HEK293 (cell line): ENCODE results near the gene DNM1.
"Not testable (repeated sequence)": the region's sequence is repeated elsewhere in the genome, so short reads cannot be mapped to it uniquely, and the experiment has no call there.

ENCODE experiments used
- CTCF ChIA-PET: fragments of 350-600 bp; formaldehyde crosslinking; extraction: SDS; loops from one replicate; lab custom pipeline; 2021; ENCODE audit warnings: antibody characterized with exemption; lab: Yijun Ruan, JAX
- POLR2A ChIA-PET: fragments of 300-600 bp; formaldehyde crosslinking; extraction: SDS; loops from one replicate; lab custom pipeline; 2020; ENCODE audit warnings: antibody characterized with exemption, inconsistent platforms; lab: Yijun Ruan, JAX
- H3K27ac ChIP-seq: fragments of 200-500 bp; sonication (Bioruptor generic); 2 replicates; pipeline ENCODE4 v1.5.1; 2014; ENCODE audit warnings: low read depth, low read length, control low read depth, inconsistent platforms; ENCODE audit errors: extremely low read depth
- H3K36me3 ChIP-seq, 2 experiments: fragments of 200-500 bp in 1 of 2; sonication (Bioruptor generic) in 1 of 2; 1 replicate in 1 of 2; 2 replicates in 1 of 2; pipeline ENCODE4 v1.5.1; 2014 to 2017; ENCODE audit warnings: inconsistent platforms in 2 of 2, low read length in 2 of 2; ENCODE audit not compliant: control insufficient read depth in 2 of 2, insufficient read depth in 1 of 2
- H3K4me1 ChIP-seq: fragments of 200-500 bp; sonication (Bioruptor generic); 2 replicates; pipeline ENCODE4 v1.5.1; 2014; ENCODE audit warnings: mild to moderate bottlenecking, low read length, inconsistent platforms; ENCODE audit not compliant: control insufficient read depth, insufficient read depth
- H3K4me3 ChIP-seq: 2 replicates; pipeline ENCODE4 v1.5.1; 2011; ENCODE audit warnings: low read depth, mild to moderate bottlenecking, control low read depth, low read length, moderate library complexity
- H3K9me3 ChIP-seq: fragments of 200-500 bp; sonication (Bioruptor generic); 2 replicates; pipeline ENCODE4 v1.5.1; 2014; ENCODE audit warnings: low read depth, low read length, inconsistent platforms; ENCODE audit not compliant: control insufficient read depth, insufficient read depth
- GLI4 ChIP-seq: fragments of 450-650 bp; formaldehyde crosslinking; IDR thresholded peaks from 2 replicates; pipeline ENCODE4 v1.5.1; 2016; ENCODE audit warnings: missing biosample characterization, missing genetic modification characterization
- HOXD13 ChIP-seq: sonication (generic); formaldehyde crosslinking; IDR thresholded peaks from 2 replicates; pipeline ENCODE4 v1.8.0; 2022; ENCODE audit warnings: missing genetic modification reagents, borderline replicate concordance
- REPIN1 ChIP-seq: fragments of 450-650 bp; formaldehyde crosslinking; IDR thresholded peaks from 2 replicates; pipeline ENCODE4 v1.5.1; 2017; ENCODE audit warnings: missing biosample characterization, missing genetic modification characterization, low read depth
- TCF7L2 ChIP-seq: IDR thresholded peaks from 2 replicates; pipeline ENCODE4 v1.6.1; 2011; ENCODE audit warnings: low read depth, mild to moderate bottlenecking, inconsistent platforms, low read length, moderate library complexity, borderline replicate concordance
- ZNF112 ChIP-seq: fragments of 450-650 bp; formaldehyde crosslinking; IDR thresholded peaks from 2 replicates; pipeline ENCODE4 v1.5.0; 2017; ENCODE audit warnings: missing biosample characterization, missing genetic modification characterization
- ZNF274 ChIP-seq, 2 experiments: fragments of 200-500 bp in 1 of 2; fragments of 450-650 bp in 1 of 2; sonication (Bioruptor generic) in 1 of 2; formaldehyde crosslinking in 1 of 2; IDR thresholded peaks; 2 replicates each; pipeline versions ENCODE4 v1.5.1 to v1.6.1; 2014 to 2016; ENCODE audit warnings: borderline replicate concordance in 1 of 2, inconsistent platforms in 1 of 2, low read length in 1 of 2, missing biosample characterization in 1 of 2, missing genetic modification characterization in 1 of 2
- ZNF530 ChIP-seq: fragments of 450-650 bp; formaldehyde crosslinking; IDR thresholded peaks from 2 replicates; pipeline ENCODE4 v1.5.1; 2016; ENCODE audit warnings: low read depth, missing biosample characterization, missing genetic modification characterization
- ZNF585B ChIP-seq: fragments of 450-650 bp; formaldehyde crosslinking; IDR thresholded peaks from 2 replicates; pipeline ENCODE4 v1.5.1; 2016; ENCODE audit warnings: missing biosample characterization, missing genetic modification characterization
- ZSCAN16 ChIP-seq: fragments of 450-650 bp; formaldehyde crosslinking; IDR thresholded peaks from 2 replicates; pipeline ENCODE4 v1.5.1; 2016; ENCODE audit warnings: missing biosample characterization, missing genetic modification characterization
- TF ChIP-seq, protein P1 (sequence below): fragments of 450-650 bp; formaldehyde crosslinking; IDR thresholded peaks from 2 replicates; pipeline ENCODE4 v1.5.1; 2016; ENCODE audit warnings: missing biosample characterization, missing genetic modification characterization, borderline replicate concordance

DNM1 gene

GRCh38 chr9:128226412-128226801 is 23.2 kb downstream of the DNM1 start:
- TF ChIP-seq ZSCAN16 (tag by site-specific recombination) (no peak), REPIN1 (no peak), GLI4 (tag by site-specific recombination) (no peak), ZNF274 (IDR thresholded peaks at IDR 0.05; ENCODE audit: low read length) (no peak), ZNF274 (tag by site-specific recombination; IDR thresholded peaks at IDR 0.05; ENCODE audit: borderline replicate concordance) (no peak)
- TF ChIP-seq, protein P1, sequence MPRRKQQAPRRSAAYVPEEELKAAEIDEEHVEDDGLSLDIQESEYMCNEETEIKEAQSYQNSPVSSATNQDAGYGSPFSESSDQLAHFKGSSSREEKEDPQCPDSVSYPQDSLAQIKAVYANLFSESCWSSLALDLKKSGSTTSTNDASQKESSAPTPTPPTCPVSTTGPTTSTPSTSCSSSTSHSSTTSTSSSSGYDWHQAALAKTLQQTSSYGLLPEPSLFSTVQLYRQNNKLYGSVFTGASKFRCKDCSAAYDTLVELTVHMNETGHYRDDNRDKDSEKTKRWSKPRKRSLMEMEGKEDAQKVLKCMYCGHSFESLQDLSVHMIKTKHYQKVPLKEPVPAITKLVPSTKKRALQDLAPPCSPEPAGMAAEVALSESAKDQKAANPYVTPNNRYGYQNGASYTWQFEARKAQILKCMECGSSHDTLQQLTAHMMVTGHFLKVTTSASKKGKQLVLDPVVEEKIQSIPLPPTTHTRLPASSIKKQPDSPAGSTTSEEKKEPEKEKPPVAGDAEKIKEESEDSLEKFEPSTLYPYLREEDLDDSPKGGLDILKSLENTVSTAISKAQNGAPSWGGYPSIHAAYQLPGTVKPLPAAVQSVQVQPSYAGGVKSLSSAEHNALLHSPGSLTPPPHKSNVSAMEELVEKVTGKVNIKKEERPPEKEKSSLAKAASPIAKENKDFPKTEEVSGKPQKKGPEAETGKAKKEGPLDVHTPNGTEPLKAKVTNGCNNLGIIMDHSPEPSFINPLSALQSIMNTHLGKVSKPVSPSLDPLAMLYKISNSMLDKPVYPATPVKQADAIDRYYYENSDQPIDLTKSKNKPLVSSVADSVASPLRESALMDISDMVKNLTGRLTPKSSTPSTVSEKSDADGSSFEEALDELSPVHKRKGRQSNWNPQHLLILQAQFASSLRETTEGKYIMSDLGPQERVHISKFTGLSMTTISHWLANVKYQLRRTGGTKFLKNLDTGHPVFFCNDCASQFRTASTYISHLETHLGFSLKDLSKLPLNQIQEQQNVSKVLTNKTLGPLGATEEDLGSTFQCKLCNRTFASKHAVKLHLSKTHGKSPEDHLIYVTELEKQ (tag by site-specific recombination), result no peak
- TF ChIP-seq, all 188 proteins: peak for 0
- CTCF ChIA-PET, result interaction anchor here (0.6 kb wide), 1 partner anchor 355 kb away, joined by 4 read pairs; no protein-coding TSS in a partner anchor
- Histone ChIP-seq H3K36me3 (peaks cover 0 to 25% of the 10 kb centered on the region in 2 experiments; a peak in 1 of 3 replicates), H3K27ac (no peak overlapping the region), H3K4me3 (no peak overlapping the region), H3K9me3 (no peaks in the 10 kb centered on the region), H3K4me1 (no peaks in the 10 kb centered on the region)
- POLR2A ChIA-PET, result no interaction called here

DNA sequence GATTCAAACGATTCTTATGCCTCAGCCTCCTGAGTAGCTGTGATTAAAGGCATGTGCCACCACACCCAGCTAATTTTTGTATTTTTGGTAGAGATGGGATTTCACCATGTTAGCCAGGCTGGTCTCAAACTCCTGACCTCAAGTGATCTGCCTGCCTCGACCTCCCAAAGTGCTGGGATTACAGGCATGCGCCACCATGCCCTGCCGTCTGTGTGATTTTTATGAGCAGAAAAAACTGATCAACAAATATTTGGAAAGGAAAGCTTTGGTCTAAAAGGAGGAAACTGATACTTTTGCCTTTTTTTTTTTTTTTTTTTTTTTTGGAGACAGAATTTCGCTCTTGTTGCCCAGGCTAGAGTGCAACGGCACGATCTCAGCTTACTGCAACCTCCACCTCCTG is 27.7 kb downstream of the DNM1 start:
- CTCF ChIA-PET, result interaction anchor here (0.7 kb wide), 1 partner anchor 24 kb away, joined by 3 read pairs; no protein-coding TSS in a partner anchor
- POLR2A ChIA-PET, H3K36me3 ChIP-seq, H3K9me3 ChIP-seq, H3K4me3 ChIP-seq, H3K27ac ChIP-seq, H3K4me1 ChIP-seq: not testable (repeated sequence)

DNA sequence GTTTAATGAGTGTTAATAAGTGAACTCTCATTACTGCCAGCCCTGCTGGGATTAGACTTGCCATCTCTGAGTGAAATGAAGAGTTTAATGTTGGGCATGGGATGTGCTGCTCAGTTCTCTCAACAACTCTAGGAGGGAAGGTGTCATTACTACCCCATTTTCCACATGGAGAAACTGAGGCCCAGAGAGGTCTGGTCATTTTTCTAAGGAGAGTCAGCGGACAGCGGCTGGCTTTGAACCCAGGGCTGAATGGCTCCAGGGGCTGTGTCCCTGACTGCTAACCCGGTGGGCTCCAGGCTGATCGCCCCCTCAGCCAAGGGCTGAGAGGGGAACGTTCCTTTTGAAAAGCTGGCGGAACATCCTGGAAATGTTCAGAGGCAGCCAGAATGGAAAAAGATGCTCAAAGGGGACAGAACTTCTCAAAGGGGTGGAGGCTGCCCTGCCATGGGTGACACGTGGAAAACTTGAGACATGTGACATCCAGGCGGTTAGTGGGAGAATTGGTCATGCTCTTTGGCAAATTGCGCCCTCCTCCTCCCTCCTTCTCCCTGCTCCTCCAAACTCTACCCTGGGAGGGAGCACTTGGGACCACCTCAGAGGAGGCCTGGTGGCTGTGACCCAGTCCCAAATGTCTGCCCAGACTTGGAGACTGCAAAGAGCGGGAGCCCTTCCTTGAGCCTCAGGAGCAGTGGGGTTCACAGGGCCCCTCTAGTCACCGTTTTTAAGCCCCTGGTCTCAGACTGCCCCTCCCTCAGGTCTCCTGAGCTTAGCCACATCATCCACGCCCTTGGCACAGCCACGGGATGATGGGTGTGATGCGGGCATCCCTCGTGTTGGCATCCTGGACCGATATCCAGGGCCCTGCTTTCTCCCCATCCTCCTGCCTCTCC is 28.7 kb downstream of the DNM1 start:
- Histone ChIP-seq H3K27ac (no peak overlapping the region), H3K4me1 (no peaks in the 10 kb centered on the region), H3K9me3 (no peaks in the 10 kb centered on the region), H3K4me3 (no peak overlapping the region), H3K36me3 (peaks cover 0 to 3% of the 10 kb centered on the region in 2 experiments; a peak in 2 of 3 replicates)
- POLR2A ChIA-PET, result interaction anchor here (0.8 kb wide), 1 partner anchor 18 kb away, joined by 3 read pairs; no protein-coding TSS in a partner anchor
- no peak for TF ChIP-seq ZNF585B (tag by site-specific recombination)
- no peak for TF ChIP-seq HOXD13 (CRISPR knock-in tag)
- TF ChIP-seq ZNF112 (tag by site-specific recombination), result no peak
- TF ChIP-seq TCF7L2, result no peak
- no peak for TF ChIP-seq ZNF530 (tag by site-specific recombination)
- CTCF ChIA-PET, result interaction anchor here (0.7 kb wide), 1 partner anchor 23 kb away, joined by 3 read pairs; no protein-coding TSS in a partner anchor
